H54 (cell line): ENCODE results near the gene ARHGAP18.

Source experiments
- DNase-seq: peaks from one replicate; pipeline ENCODE4 v3.0.0; 2011; ENCODE audit warnings: low spot score, mixed read lengths; ENCODE audit not compliant: insufficient read length
- FAIRE-seq: peaks from 3 replicates; lab custom pipeline; 2011; peaks lifted over from hg19 to GRCh38; lab: Jason Lieb, UNC
- POLR2A ChIP-seq: IDR thresholded peaks from 2 replicates; pipeline ENCODE4 v1.6.1; 2011; ENCODE audit warnings: low read depth, mild to moderate bottlenecking, low read length

ARHGAP18 gene

GRCh38 chr6:129544892-129545612 is 164.9 kb downstream of the ARHGAP18 start:
- TF ChIP-seq POLR2A = no peak
- DNase-seq = no peak
- no peak for FAIRE-seq

- DNase-seq (no peak), FAIRE-seq (no peak)
- TF ChIP-seq POLR2A = no peak
Observed at GRCh38 chr6:129543981-129544380, 166.0 kb downstream of the ARHGAP18 start.

- FAIRE-seq = no peak
- TF ChIP-seq POLR2A = no peak
- no peak for DNase-seq
Observed at GRCh38 chr6:129542705-129543104, 167.3 kb downstream of the ARHGAP18 start.

GRCh38 chr6:129539032-129539431 is 170.9 kb downstream of the ARHGAP18 start:
- FAIRE-seq (no peak), DNase-seq (no peak)
- TF ChIP-seq POLR2A = no peak

GRCh38 chr6:129536271-129536670 is 173.7 kb downstream of the ARHGAP18 start:
- no peak for TF ChIP-seq POLR2A
- DNase-seq (no peak), FAIRE-seq (no peak)

GRCh38 chr6:129534926-129535325 is 175.1 kb downstream of the ARHGAP18 start:
- no peak for TF ChIP-seq POLR2A
- no peak for FAIRE-seq
- DNase-seq = no peak
